NOMO-1 (cell line): ENCODE data around the gene FXR2.

Experiments used
- DNase-seq, 2 experiments: peaks; one replicate each; lab custom pipeline; 2025; ENCODE audit not compliant: unreplicated experiment in 2 of 2; lab: John Stamatoyannopoulos, UW

FXR2 gene

GRCh38 chr17:7589204-7589868, 25.4 kb downstream of the FXR2 start:
- DNase-seq, result peak; percentile 63 to 74

DNA sequence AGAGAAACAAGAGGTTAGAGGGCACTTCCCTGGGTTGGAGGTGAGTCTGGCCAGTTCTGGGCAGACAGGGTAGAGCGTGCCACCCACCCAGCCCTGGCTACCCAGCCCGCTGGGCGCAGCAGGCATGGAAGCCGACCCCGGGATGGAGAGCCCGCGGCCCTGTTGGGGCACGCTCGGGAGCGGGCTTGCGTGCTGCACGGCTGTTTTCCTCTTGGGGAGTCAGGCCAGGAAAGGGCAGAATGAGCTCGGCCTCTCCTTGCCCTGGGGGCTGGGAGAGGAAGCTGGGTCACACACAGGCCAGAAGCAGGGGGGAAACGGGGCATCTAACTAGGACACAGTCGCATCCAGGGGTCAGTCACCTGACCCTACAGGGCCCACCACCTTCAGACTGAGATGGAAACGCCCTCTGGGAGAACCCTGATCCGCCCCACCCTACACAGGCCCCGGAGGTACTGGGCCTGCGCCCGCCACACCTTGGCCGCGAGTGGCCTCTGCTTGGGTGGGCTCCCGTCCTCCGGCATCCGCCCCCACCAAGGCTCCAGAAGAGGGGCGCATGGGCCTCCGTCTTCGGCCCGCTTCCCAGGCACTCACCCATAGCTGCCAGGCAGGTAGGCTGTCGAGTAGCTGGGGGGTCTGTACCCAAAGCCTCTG, 26.0 kb downstream of the FXR2 start:
- no peak for DNase-seq

DNA sequence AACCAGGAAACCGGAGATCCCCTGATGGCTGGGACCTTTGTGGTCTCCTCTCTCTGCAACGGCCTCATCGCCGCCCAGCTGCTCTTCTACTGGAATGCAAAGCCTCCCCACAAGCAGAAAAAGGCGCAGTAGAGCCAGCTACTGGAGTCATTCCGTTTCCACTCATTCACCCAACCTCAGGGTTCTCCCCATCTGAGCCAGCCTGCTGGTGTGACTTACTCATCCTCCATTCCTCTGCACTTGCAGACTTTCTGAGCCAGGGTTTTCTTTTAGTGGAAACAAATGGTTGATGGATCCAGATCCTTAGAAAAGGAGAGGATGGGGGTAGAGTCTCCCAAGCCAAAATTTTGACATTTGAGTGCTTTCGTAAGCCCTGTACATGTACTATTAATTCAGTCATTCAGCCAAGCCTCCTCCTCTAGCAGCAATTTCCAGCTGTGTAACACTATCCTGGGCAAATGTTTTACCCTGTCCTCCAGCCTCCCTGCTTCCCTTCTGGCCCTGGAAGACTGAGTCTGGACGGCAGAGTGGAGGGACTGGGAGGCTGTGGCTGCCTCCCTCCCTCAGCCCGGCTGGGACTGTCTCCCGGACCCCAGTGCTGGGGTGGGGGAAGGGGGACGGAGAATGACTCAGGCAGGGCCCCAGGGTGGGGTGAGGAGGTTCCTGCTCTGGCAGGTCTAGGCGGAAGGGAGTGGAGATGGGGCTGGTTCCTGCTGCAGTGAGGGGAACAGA, 27.1 kb downstream of the FXR2 start:
- peak; percentile 26 to 42 for DNase-seq

DNA sequence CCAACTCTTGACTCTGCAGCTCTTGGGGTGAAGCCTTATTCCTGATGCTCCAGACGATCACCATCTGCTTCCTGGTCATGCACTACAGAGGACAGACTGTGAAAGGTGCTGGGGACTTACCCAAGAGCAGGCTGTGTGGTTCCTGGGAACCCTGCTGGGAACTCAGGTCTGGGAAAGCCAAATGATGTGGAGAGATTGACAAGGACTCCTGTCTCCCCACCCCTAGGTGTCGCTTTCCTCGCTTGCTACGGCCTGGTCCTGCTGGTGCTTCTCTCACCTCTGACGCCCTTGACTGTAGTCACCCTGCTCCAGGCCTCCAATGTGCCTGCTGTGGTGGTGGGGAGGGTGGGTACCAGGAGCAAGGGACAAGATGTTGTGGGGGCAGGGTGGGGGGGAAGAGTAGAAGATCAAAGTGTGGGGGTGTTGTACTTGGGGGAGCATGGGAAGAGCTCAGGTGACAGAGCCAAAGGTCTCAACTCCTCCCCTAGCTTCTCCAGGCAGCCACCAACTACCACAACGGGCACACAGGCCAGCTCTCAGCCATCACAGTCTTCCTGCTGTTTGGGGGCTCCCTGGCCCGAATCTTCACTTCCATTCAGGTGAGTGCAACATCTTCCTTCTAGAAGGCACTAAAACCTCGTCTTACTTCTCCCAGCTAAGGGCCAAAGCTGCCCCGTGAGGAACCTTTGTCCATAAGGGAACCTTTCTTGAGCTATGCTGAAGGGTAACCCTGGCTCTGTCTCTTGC, 27.9 kb downstream of the FXR2 start:
- peak in 1 of 2 experiments; percentile 26 for DNase-seq

DNA sequence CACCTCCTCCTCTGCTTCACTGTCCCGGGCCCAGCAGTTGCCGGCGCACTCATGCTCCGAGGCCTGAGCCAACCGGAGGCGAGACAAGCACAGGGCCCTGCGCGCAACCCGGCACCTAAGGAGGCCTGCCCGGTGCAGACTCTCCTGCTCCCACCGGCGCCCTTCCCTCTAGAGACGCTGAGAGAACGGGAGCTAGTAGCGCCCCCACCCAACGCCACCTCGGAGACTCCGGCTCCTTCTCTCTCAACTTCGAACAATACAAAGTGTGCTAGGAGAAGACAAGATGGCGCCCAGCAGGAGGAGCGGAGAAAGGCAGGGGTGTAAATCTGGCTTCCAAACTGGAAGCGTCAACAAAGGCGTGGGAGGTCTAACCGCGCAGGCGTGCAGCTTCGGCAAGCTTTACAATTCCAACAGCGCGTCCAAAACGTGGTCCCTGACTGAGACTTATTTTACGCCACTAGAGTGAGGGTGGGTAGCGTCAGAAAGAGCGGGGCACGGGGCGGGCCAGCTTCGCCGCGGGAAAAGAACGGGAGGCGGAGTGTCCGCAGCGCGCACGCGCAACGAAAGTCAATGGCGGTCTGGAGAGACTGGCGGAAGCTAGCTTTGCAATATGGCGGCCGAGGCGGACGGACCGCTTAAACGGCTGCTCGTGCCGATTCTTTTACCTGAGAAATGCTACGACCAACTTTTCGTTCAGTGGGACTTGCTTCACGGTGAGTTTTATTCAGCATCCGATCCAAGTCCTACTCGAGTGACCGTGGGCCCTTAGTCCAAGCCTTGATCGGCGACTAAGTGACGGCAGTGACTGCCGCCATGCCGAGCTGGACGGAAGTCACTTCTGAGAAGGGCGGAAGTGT, 31.2 kb downstream of the FXR2 start, which contains the start of gene MPDU1:
TSS of gene MPDU1 (plus strand) at position 600 of the 857 bp plus-strand sequence. CDS start at position 611, 11 bp downstream.
- peak; percentile 94 to 97 for DNase-seq

GRCh38 chr17:7582396-7583252, 32.1 kb downstream of the FXR2 start:
- DNase-seq, result no peak

DNA sequence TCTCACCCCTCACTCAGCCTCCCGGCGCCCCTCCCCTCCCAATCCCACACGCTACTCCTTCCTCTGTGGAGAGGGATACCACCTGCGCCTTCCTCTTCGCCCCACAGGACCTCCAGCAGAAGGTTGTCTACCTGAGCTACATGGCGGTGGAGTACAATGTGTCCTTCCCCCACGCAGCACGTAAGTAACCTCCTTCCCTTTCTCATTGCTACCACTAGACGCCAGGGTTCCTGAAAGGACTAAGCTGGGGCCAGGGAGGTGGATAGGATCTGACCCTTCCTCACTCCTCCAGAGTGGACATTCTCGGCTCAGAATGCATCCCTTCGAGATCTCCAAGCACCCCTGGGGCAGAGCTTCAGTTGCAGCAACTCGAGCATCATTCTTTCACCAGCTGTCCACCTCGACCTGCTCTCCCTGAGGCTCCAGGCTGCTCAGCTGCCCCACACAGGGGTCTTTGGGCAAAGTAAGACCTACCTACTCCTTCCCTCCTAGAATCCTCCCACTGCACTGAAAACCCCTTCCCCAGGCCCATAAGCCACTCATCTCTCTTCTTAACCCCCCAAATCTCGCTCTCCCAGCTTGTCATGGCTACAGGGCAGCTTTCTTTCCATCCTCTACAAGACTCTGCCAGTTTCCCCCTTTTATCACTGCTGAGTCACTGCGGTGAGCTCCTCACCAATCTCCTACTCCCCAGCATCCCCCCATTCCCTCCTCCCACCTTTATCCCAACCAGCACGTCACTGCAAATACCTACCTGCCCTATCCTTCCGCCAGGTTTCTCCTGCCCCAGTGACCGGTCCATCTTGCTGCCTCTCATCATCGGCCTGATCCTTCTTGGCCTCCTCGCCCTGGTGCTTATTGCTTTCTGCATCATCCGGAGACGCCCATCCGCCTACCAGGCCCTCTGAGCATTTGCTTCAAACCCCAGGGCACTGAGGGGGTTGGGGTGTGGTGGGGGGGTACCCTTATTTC, 33.8 kb downstream of the FXR2 start:
- no peak for DNase-seq

GRCh38 chr17:7579834-7580603, 34.7 kb downstream of the FXR2 start:
- DNase-seq, result peak in 1 of 2 experiments; percentile 55

GRCh38 chr17:7579001-7579833, 35.5 kb downstream of the FXR2 start, which contains the start of gene CD68:
Gene CD68, plus strand, starts transcription at chr17:7579638. Its CDS starts 40 bp downstream, at chr17:7579678.
- DNase-seq, result peak; percentile 97 to 99

DNA sequence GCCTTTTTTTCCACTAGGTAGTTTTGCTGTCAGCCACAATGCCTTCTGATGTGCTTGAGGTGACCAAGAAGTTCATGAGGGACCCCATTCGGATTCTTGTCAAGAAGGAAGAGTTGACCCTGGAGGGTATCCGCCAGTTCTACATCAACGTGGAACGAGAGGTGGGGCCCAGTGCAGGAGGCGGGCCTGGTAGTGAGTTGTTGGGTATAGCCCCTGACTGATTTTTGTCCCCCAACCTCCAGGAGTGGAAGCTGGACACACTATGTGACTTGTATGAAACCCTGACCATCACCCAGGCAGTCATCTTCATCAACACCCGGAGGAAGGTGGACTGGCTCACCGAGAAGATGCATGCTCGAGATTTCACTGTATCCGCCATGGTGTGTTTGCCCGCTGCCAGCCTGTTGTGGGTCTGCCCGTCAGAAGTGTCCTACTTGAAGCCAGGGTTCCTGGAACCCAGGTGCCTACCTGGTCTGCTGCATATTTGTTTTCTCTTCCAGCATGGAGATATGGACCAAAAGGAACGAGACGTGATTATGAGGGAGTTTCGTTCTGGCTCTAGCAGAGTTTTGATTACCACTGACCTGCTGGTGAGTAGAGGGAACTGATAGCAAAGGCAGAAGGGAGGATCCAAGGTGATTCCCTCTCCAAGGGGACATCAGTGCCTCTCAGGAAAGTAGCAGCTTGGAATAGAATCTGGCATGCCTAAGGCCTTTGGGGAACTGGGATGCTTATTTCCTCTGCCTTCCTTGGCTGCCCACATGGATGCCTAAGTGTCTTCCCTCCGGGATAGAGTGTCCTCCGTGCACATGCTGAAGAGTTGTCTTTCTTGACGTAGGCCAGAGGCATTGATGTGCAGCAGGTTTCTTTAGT, 37.1 kb downstream of the FXR2 start:
- DNase-seq, result no peak

DNA sequence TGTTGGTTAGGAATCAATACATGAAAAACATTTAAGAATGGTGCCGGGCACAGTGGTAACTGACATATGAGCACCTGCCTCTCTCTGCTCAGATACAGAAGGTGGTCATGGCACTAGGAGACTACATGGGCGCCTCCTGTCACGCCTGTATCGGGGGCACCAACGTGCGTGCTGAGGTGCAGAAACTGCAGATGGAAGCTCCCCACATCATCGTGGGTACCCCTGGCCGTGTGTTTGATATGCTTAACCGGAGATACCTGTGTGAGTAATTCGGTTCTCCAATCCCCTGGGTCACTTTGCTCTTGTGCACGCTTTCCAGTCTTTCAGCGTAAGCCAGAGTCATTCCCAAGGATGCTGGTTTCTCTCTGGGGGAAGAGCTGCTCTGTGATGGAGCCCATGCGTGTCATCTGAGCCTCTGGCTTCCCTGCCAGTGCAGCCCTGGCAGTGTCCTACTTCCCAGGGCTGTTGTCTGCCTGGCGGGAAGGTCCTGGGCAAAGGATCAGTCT, 38.2 kb downstream of the FXR2 start:
- no peak for DNase-seq

DNA sequence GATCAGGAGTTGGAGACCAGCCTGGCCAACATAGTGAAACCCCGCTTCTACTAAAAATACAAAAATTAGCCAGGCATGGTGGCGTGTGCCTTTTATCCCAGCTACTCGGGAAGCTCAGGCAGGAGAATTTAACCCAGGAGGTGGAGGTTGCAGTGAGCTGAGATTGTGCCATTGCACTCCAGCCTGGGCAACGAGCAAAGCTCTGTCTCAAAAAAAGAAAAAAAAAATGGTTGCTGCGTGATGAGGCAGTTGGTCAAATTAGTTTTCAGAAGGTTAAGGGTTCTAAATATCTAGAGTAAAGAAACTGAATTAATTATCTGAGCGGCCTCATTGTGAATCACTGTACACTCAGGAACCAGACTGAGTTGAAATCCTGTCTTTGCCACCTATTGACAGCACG, 38.7 kb downstream of the FXR2 start:
- DNase-seq, result no peak

GRCh38 chr17:7575481-7575883, 39.2 kb downstream of the FXR2 start:
- no peak for DNase-seq

GRCh38 chr17:7574176-7574953, 40.3 kb downstream of the FXR2 start:
- peak in 1 of 2 experiments; percentile 10 for DNase-seq
